HCT116 (cell line): Measurements from ENCODE around the gene TAC4. TPM values are rescaled to one million over a fixed set of nuclear protein-coding genes. Genes with fewer than 3 reads are reported as not detected.

Source experiments
- ATAC-seq: fragments of 200-7000 bp; cut with Tn5 transposase; 2 replicates; pipeline ENCODE4 v1.9.1; 2020; ENCODE audit warnings: mild to moderate bottlenecking, moderate library complexity
- BruUV-seq: library from RNA; stranded (reverse); fragments of 400-500 nt; replicated peaks from 2 replicates; lab custom pipeline; 2021; lab: Mats Ljungman, UMichigan
- CTCF ChIA-PET: fragments of 300-600 bp; sonication (Branson Sonifier 250); formaldehyde crosslinking; loops from one replicate; lab custom pipeline; 2021; ENCODE audit warnings: antibody characterized with exemption; lab: Charles Lee
- POLR2A ChIA-PET: fragments of 300-600, 350-600 bp; sonication (Branson Sonifier 250); formaldehyde crosslinking; loops from one replicate; lab custom pipeline; 2021; ENCODE audit warnings: antibody characterized with exemption; lab: Charles Lee
- RAD21 ChIA-PET, 2 experiments: fragments of 300-600 bp; sonication (Branson Sonifier 250); formaldehyde crosslinking; loops; one replicate each; lab custom pipeline; 2023; ENCODE audit warnings: low total read pairs in 2 of 2; ENCODE audit not compliant: uncharacterized antibody in 2 of 2, unreplicated experiment in 2 of 2, low non-redundant PET in 1 of 2; lab: Charles Lee
- DNase-seq: peaks from one replicate; pipeline ENCODE4 v3.0.0-alpha.2; 2010; ENCODE audit warnings: low read depth, low spot score
- H2AFZ ChIP-seq: fragments of 200-600 bp; shearing (Covaris generic), sonication (generic); 2 replicates; pipeline ENCODE4 v1.6.1; 2017; ENCODE audit warnings: low read depth, mixed run types, mixed read lengths, antibody characterized with exemption, low read length; ENCODE audit not compliant: poor library complexity, severe bottlenecking
- H3K27ac ChIP-seq: 2 replicates; pipeline ENCODE4 v1.5.1; 2012; ENCODE audit warnings: low read depth, low read length
- H3K27me3 ChIP-seq: fragments of 200-600 bp; sonication (generic); 2 replicates; pipeline ENCODE4 v1.6.1; 2016; ENCODE audit warnings: mixed run types, low read length, mixed read lengths; ENCODE audit not compliant: insufficient read depth
- H3K36me3 ChIP-seq, 2 experiments: fragments of 200-500 bp in 1 of 2; fragments of 200-600 bp in 1 of 2; sonication (Bioruptor generic) in 1 of 2; sonication (generic) in 1 of 2; 2 replicates each; pipeline versions ENCODE4 v1.5.1 to v1.6.1; 2014 to 2016; ENCODE audit warnings: low read length in 2 of 2, inconsistent platforms in 1 of 2, mixed read lengths in 1 of 2, mixed run types in 1 of 2; ENCODE audit not compliant: insufficient read depth in 2 of 2, control insufficient read depth in 1 of 2
- H3K4me1 ChIP-seq, 2 experiments: fragments of 200-600 bp in 1 of 2; sonication (generic) in 1 of 2; 2 replicates each; pipeline versions ENCODE4 v1.5.1 to v1.6.1; 2012 to 2017; ENCODE audit warnings: low read length in 2 of 2, inconsistent platforms in 1 of 2, mild to moderate bottlenecking in 1 of 2, mixed read lengths in 1 of 2, mixed run types in 1 of 2, moderate library complexity in 1 of 2; ENCODE audit not compliant: insufficient read depth in 2 of 2, control insufficient read depth in 1 of 2
- H3K4me2 ChIP-seq: fragments of 200-600 bp; sonication (generic); 2 replicates; pipeline ENCODE4 v1.6.1; 2017; ENCODE audit warnings: mixed run types, low read length, mixed read lengths
- H3K4me3 ChIP-seq, 2 experiments: fragments of 200-600 bp in 1 of 2; sonication (generic) in 1 of 2; replicated peaks in 1 of 2; 2 replicates each; pipeline ENCODE4 v1.5.1; 2011 to 2016; ENCODE audit warnings: low read length in 2 of 2, control low read depth in 1 of 2, low read depth in 1 of 2, mild to moderate bottlenecking in 1 of 2, mixed read lengths in 1 of 2, mixed run types in 1 of 2
- H3K79me2 ChIP-seq: fragments of 200-600 bp; sonication (generic); 2 replicates; pipeline ENCODE4 v1.6.1; 2017; ENCODE audit warnings: mild to moderate bottlenecking, mixed run types, low read length, moderate library complexity, mixed read lengths; ENCODE audit not compliant: insufficient read depth
- H3K9ac ChIP-seq: fragments of 200-600 bp; sonication (generic); 2 replicates; pipeline ENCODE4 v1.6.1; 2016; ENCODE audit warnings: low read length, mixed read lengths
- H3K9me2 ChIP-seq: fragments of 200-600 bp; sonication (generic), shearing (Covaris generic); 2 replicates; pipeline ENCODE4 v1.6.1; 2017; ENCODE audit warnings: mixed run types, mild to moderate bottlenecking, moderate library complexity; ENCODE audit not compliant: insufficient read depth
- H3K9me3 ChIP-seq, 2 experiments: fragments of 200-500 bp in 1 of 2; fragments of 200-600 bp in 1 of 2; sonication (Bioruptor generic) in 1 of 2; sonication (generic) in 1 of 2; 2 replicates each; pipeline ENCODE4 v1.6.1; 2014 to 2017; ENCODE audit warnings: low read length in 2 of 2, mixed read lengths in 2 of 2, inconsistent platforms in 1 of 2, low read depth in 1 of 2, mild to moderate bottlenecking in 1 of 2, mixed run types in 1 of 2, moderate library complexity in 1 of 2; ENCODE audit not compliant: control insufficient read depth in 1 of 2, insufficient read depth in 1 of 2
- H4K20me1 ChIP-seq: fragments of 200-600 bp; sonication (generic), shearing (Covaris generic); 2 replicates; pipeline ENCODE4 v1.6.1; 2017; ENCODE audit warnings: mixed run types, mild to moderate bottlenecking, moderate library complexity; ENCODE audit not compliant: insufficient read depth
- CBX3 ChIP-seq: IDR thresholded peaks from 2 replicates; pipeline ENCODE4 v1.6.1; 2012; ENCODE audit warnings: low read depth
- CEBPB ChIP-seq: IDR thresholded peaks from 2 replicates; pipeline ENCODE4 v1.6.1; 2012; ENCODE audit warnings: low read depth
- EGR1 ChIP-seq: IDR thresholded peaks from 2 replicates; pipeline ENCODE4 v1.6.1; 2012; ENCODE audit warnings: low read depth
- ELF1 ChIP-seq: IDR thresholded peaks from 2 replicates; pipeline ENCODE4 v1.6.1; 2012; ENCODE audit warnings: low read depth, borderline replicate concordance
- EZH2 ChIP-seq: fragments of 200-600 bp; sonication (generic); IDR thresholded peaks from 2 replicates; pipeline ENCODE4 v1.6.1; 2017; ENCODE audit warnings: antibody characterized with exemption, mixed run types
- EZH2phosphoT487 ChIP-seq: fragments of 200-600 bp; IDR thresholded peaks from 2 replicates; pipeline ENCODE4 v1.6.1; 2018; ENCODE audit warnings: antibody characterized with exemption, borderline replicate concordance
- FOSL1 ChIP-seq: IDR thresholded peaks from 2 replicates; pipeline ENCODE4 v1.6.1; 2012; ENCODE audit warnings: low read depth
- JUND ChIP-seq: IDR thresholded peaks from 2 replicates; pipeline ENCODE4 v1.6.1; 2012
- POLR2A ChIP-seq: IDR thresholded peaks from 2 replicates; pipeline ENCODE4 v1.7.0; 2011; ENCODE audit warnings: borderline replicate concordance; ENCODE audit not compliant: insufficient read depth, insufficient read length; ENCODE audit errors: extremely low read depth
- RAD21 ChIP-seq: IDR thresholded peaks from 2 replicates; pipeline ENCODE4 v1.6.1; 2012; ENCODE audit warnings: low read depth, mild to moderate bottlenecking
- SIN3A ChIP-seq: IDR thresholded peaks from 2 replicates; pipeline ENCODE4 v1.6.1; 2012; ENCODE audit warnings: low read depth
- SP1 ChIP-seq: IDR thresholded peaks from 2 replicates; pipeline ENCODE4 v1.6.1; 2012; ENCODE audit warnings: low read depth
- SRF ChIP-seq: IDR thresholded peaks from 2 replicates; pipeline ENCODE4 v1.6.1; 2012; ENCODE audit warnings: low read depth
- TCF7L2 ChIP-seq: IDR thresholded peaks from 2 replicates; pipeline ENCODE4 v1.7.0; 2011; ENCODE audit warnings: borderline replicate concordance, inconsistent platforms; ENCODE audit not compliant: insufficient read depth, insufficient read length; ENCODE audit errors: extremely low read depth
- YY1 ChIP-seq: IDR thresholded peaks from 2 replicates; pipeline ENCODE4 v1.6.1; 2011; ENCODE audit warnings: low read length, low read depth, moderate library complexity, mild to moderate bottlenecking; ENCODE audit not compliant: insufficient replicate concordance; ENCODE audit errors: extremely low read depth
- ZFX ChIP-seq: fragments of 450-650 bp; IDR thresholded peaks from 2 replicates; pipeline ENCODE4 v1.6.1; 2017
- ZNF274 ChIP-seq: fragments of 200-500 bp; sonication (Bioruptor generic); IDR thresholded peaks from 2 replicates; pipeline ENCODE4 v1.6.1; 2014; ENCODE audit warnings: mild to moderate bottlenecking, low read depth, low read length, inconsistent platforms
- intact Hi-C: fragments of 100-400 bp; cut with micrococcal nuclease; formaldehyde crosslinking; loops from 2 replicates; pipeline ENCODE4 v1.10.0; 2022
- total RNA-seq: library from RNA; stranded (reverse); gene quantifications from one replicate; pipeline ENCODE4 v1.2.1, GENCODE V29; 2021; ENCODE audit not compliant: unreplicated experiment
- TF ChIP-seq, protein P1 (sequence below), 3 experiments: fragments of 200-600 bp in 1 of 3; sonication (generic) in 1 of 3; IDR thresholded peaks in 2 of 3; conservative IDR thresholded peaks in 1 of 3; 2 replicates each; pipeline ENCODE4 v1.5.1; 2012 to 2017; ENCODE audit warnings: low read depth in 2 of 3, low read length in 2 of 3, antibody characterized with exemption in 1 of 3, borderline replicate concordance in 1 of 3, control low read depth in 1 of 3, mild to moderate bottlenecking in 1 of 3, mixed read lengths in 1 of 3, mixed run types in 1 of 3, moderate library complexity in 1 of 3; ENCODE audit not compliant: insufficient read depth in 1 of 3
- TF ChIP-seq, protein P2 (sequence below): IDR thresholded peaks from 2 replicates; pipeline ENCODE4 v1.6.1; 2012
- TF ChIP-seq, protein P3 (sequence below): IDR thresholded peaks from 2 replicates; pipeline ENCODE4 v1.6.1; 2012
- TF ChIP-seq, protein P4 (sequence below): IDR thresholded peaks from 2 replicates; pipeline ENCODE4 v1.6.1; 2011; ENCODE audit warnings: mild to moderate bottlenecking, low read length, moderate library complexity; ENCODE audit not compliant: insufficient replicate concordance; ENCODE audit errors: extremely low read depth

The TAC4 gene
- total RNA-seq, 1 experiment from 2014 or later: not detected

DNA sequence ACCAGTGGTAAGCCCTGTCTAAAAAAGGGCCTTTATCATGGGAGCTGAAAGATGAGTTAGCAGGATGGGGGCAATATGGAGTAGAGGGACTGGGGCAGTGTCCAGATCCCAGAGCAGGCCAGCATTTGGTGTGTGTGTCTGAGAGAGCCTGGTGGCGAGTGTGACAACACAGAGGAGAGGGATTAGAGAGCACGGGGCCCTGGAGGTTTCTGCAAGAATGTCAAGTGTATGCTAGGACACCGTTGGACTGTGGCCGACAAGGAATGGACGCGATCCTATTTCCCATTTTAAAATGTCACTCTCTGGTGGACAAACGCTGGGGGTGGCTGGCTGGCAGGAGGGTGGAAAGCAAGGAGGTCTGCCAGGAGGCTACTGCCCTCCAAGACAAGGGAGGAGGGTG is 12.4 kb downstream of the TAC4 start (continued):
- TF ChIP-seq, protein P1, sequence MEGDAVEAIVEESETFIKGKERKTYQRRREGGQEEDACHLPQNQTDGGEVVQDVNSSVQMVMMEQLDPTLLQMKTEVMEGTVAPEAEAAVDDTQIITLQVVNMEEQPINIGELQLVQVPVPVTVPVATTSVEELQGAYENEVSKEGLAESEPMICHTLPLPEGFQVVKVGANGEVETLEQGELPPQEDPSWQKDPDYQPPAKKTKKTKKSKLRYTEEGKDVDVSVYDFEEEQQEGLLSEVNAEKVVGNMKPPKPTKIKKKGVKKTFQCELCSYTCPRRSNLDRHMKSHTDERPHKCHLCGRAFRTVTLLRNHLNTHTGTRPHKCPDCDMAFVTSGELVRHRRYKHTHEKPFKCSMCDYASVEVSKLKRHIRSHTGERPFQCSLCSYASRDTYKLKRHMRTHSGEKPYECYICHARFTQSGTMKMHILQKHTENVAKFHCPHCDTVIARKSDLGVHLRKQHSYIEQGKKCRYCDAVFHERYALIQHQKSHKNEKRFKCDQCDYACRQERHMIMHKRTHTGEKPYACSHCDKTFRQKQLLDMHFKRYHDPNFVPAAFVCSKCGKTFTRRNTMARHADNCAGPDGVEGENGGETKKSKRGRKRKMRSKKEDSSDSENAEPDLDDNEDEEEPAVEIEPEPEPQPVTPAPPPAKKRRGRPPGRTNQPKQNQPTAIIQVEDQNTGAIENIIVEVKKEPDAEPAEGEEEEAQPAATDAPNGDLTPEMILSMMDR (IDR thresholded peaks at IDR 0.05 in 2 of 3, conservative IDR thresholded peaks at IDR 0.05 in 1 of 3; ENCODE audit: borderline replicate concordance in 1 of 3, insufficient read depth in 1 of 3, low read depth in 2 of 3, low read length in 2 of 3): no peak
- TF ChIP-seq RAD21 (no peak), EZH2 (no peak), FOSL1 (no peak), EGR1 (no peak), SP1 (no peak)
- TF ChIP-seq, protein P2, sequence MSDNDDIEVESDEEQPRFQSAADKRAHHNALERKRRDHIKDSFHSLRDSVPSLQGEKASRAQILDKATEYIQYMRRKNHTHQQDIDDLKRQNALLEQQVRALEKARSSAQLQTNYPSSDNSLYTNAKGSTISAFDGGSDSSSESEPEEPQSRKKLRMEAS: no peak

DNA sequence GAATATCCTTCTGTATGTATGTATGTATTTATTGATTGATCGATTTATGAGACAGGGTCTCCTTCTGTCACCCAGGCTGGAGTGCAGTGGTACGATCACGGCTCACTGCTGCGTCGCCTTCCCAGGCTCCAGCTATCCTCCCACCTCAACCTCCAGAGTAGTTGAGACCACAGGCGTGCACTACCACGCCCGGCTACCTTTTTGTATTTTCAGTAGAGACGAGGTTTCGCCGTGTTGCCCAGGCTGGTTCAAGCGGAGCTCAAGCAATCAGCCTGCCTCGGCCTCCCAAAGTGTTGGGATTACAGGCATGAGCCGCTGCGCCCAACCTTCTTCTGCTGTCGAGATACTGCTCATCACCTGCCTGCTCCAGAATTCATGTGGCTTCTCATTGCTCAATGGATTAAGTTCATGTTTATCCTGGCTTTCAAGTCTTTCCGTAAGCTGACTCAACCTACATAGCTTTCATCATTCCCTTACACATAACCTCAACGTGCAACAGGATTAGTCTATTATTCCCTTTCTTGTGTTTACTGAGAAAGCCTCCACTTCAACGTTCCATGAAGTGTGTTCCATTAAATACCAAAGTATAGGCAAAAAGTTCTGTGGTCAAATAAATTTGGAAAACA is 13.6 kb downstream of the TAC4 start:
- ChIA-PET CTCF (no interaction called here), POLR2A (no interaction called here), RAD21 (no interaction called here)
- Histone ChIP-seq H3K4me3 (no peak overlapping the region), H3K9ac (no peak overlapping the region), H3K36me3 (peaks cover 11 to 27% of the 10 kb centered on the region in 2 experiments; a peak in 3 of 4 replicates), H3K27me3 (no peaks in the 10 kb centered on the region), H3K9me2 (no peaks in the 10 kb centered on the region), H3K4me1 (peaks cover 5 to 12% of the 10 kb centered on the region in 2 experiments; a peak in 3 of 4 replicates), H3K4me2 (no peak overlapping the region), H4K20me1 (no peaks in the 10 kb centered on the region), H3K79me2 (no peaks in the 10 kb centered on the region), H3K9me3 (no peaks in the 10 kb centered on the region), H2AFZ (no peak overlapping the region), H3K27ac (no peak overlapping the region)
- DNase-seq: no peak
- intact Hi-C loops: no loop called here
- BruUV-seq: no TSS peak
- TF ChIP-seq CBX3 (no peak), JUND (no peak), SIN3A (no peak), TCF7L2 (no peak), POLR2A (no peak), ZFX (no peak), ZNF274 (no peak), SP1 (no peak), SRF (no peak), EZH2phosphoT487 (no peak), RAD21 (no peak), CEBPB (no peak), YY1 (no peak), ELF1 (no peak), FOSL1 (no peak)
- TF ChIP-seq, protein P3, sequence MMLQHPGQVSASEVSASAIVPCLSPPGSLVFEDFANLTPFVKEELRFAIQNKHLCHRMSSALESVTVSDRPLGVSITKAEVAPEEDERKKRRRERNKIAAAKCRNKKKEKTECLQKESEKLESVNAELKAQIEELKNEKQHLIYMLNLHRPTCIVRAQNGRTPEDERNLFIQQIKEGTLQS: no peak
- TF ChIP-seq, protein P2: no peak
- TF ChIP-seq, protein P4, sequence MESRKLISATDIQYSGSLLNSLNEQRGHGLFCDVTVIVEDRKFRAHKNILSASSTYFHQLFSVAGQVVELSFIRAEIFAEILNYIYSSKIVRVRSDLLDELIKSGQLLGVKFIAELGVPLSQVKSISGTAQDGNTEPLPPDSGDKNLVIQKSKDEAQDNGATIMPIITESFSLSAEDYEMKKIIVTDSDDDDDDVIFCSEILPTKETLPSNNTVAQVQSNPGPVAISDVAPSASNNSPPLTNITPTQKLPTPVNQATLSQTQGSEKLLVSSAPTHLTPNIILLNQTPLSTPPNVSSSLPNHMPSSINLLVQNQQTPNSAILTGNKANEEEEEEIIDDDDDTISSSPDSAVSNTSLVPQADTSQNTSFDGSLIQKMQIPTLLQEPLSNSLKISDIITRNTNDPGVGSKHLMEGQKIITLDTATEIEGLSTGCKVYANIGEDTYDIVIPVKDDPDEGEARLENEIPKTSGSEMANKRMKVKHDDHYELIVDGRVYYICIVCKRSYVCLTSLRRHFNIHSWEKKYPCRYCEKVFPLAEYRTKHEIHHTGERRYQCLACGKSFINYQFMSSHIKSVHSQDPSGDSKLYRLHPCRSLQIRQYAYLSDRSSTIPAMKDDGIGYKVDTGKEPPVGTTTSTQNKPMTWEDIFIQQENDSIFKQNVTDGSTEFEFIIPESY: no peak
- no peak for ATAC-seq
